H1 (cell line): Measurements from ENCODE around the gene SOX10. TPM values are rescaled to one million over a fixed set of nuclear protein-coding genes. Genes with fewer than 3 reads are reported as not detected.

ENCODE experiments used
- CTCF ChIA-PET: fragments of 300-600 bp; sonication (Branson Sonifier 250); formaldehyde crosslinking; loops from one replicate; lab custom pipeline; 2021; ENCODE audit not compliant: partially characterized antibody; lab: Charles Lee
- POLR2A ChIA-PET: fragments of 300-600 bp; sonication (Branson Sonifier 250); formaldehyde crosslinking; loops from one replicate; lab custom pipeline; 2021; ENCODE audit warnings: inconsistent platforms; ENCODE audit not compliant: partially characterized antibody; lab: Charles Lee
- DNase-seq, 2 experiments: peaks; one replicate each; pipeline versions ENCODE4 v3.0.0 to v3.0.0-alpha.2; 2010 to 2022; ENCODE audit warnings: low spot score in 2 of 2, low read depth in 1 of 2, mixed read lengths in 1 of 2
- FAIRE-seq: peaks from 2 replicates; lab custom pipeline; 2011; peaks lifted over from hg19 to GRCh38; lab: Jason Lieb, UNC
- H2AFZ ChIP-seq: 2 replicates; pipeline ENCODE4 v1.8.1; 2012; ENCODE audit warnings: low read length, inconsistent platforms
- H2AK5ac ChIP-seq: 2 replicates; pipeline ENCODE4 v1.6.1; 2013; ENCODE audit warnings: low read depth, low read length
- H2BK120ac ChIP-seq: replicated peaks from 2 replicates; pipeline ENCODE3; 2013; ENCODE audit warnings: low read depth, low read length, inconsistent platforms
- H2BK12ac ChIP-seq: 2 replicates; pipeline ENCODE4 v1.6.1; 2013; ENCODE audit warnings: low read depth, low read length
- H2BK15ac ChIP-seq: 2 replicates; pipeline ENCODE4 v1.6.1; 2013; ENCODE audit warnings: low read length
- H2BK20ac ChIP-seq: 2 replicates; pipeline ENCODE4 v1.6.1; 2013; ENCODE audit warnings: low read length
- H2BK5ac ChIP-seq: 2 replicates; pipeline ENCODE4 v1.6.1; 2013; ENCODE audit warnings: low read depth, low read length
- H3K14ac ChIP-seq: 2 replicates; pipeline ENCODE4 v1.6.1; 2013; ENCODE audit warnings: inconsistent platforms; ENCODE audit not compliant: insufficient read length
- H3K18ac ChIP-seq: 2 replicates; pipeline ENCODE4 v1.6.1; 2013; ENCODE audit warnings: low read length; ENCODE audit errors: extremely low read depth
- H3K23ac ChIP-seq: 2 replicates; pipeline ENCODE4 v1.6.1; 2013; ENCODE audit warnings: inconsistent platforms; ENCODE audit not compliant: insufficient read length
- H3K23me2 ChIP-seq: 2 replicates; pipeline ENCODE4 v1.6.1; 2013; ENCODE audit warnings: low read depth, low read length
- H3K27ac ChIP-seq: 2 replicates; pipeline ENCODE4 v1.6.1; 2011; ENCODE audit warnings: low read depth, low read length, inconsistent platforms
- H3K27me3 ChIP-seq, 4 experiments: replicated peaks in 1 of 4; 1 replicate in 1 of 4; 2 replicates in 3 of 4; pipeline versions ENCODE4 v1.6.1 to v1.8.1; 2011 to 2013; ENCODE audit warnings: low read length in 3 of 4, mild to moderate bottlenecking in 3 of 4, inconsistent platforms in 2 of 4, mixed read lengths in 2 of 4, moderate library complexity in 1 of 4; ENCODE audit not compliant: control insufficient read depth in 3 of 4, insufficient read depth in 3 of 4; ENCODE audit errors: extremely low read depth in 1 of 4
- H3K36me3 ChIP-seq, 4 experiments: 2 replicates each; pipeline versions ENCODE4 v1.6.1 to v1.8.1; 2011 to 2013; ENCODE audit warnings: mild to moderate bottlenecking in 4 of 4, low read length in 3 of 4, moderate library complexity in 2 of 4, control low read depth in 1 of 4, inconsistent platforms in 1 of 4; ENCODE audit not compliant: insufficient read depth in 4 of 4, control insufficient read depth in 2 of 4
- H3K4ac ChIP-seq: replicated peaks from 2 replicates; pipeline ENCODE3; 2013; ENCODE audit warnings: low read length, low read depth, mixed read lengths, inconsistent platforms; ENCODE audit not compliant: insufficient read length
- H3K4me1 ChIP-seq, 4 experiments: replicated peaks in 1 of 4; 1 replicate in 1 of 4; 2 replicates in 3 of 4; pipeline versions ENCODE4 v1.6.1 to v1.8.1; 2011 to 2013; ENCODE audit warnings: low read length in 3 of 4, inconsistent platforms in 2 of 4, mixed read lengths in 1 of 4; ENCODE audit not compliant: insufficient read depth in 4 of 4, control insufficient read depth in 3 of 4
- H3K4me2 ChIP-seq, 2 experiments: 2 replicates each; pipeline versions ENCODE4 v1.6.1 to v1.8.1; 2011 to 2013; ENCODE audit warnings: low read depth in 2 of 2, low read length in 2 of 2, control low read depth in 1 of 2, inconsistent platforms in 1 of 2, mild to moderate bottlenecking in 1 of 2; ENCODE audit not compliant: insufficient read depth in 1 of 2
- H3K4me3 ChIP-seq, 4 experiments: fragments of 200-600, 300-600 bp in 1 of 4; sonication (generic), shearing (Covaris generic), sonication (Bioruptor Twin) in 1 of 4; 2 replicates each; pipeline versions ENCODE4 v1.5.1 to v1.8.1; 2011 to 2016; ENCODE audit warnings: low read length in 4 of 4, low read depth in 3 of 4, control low read depth in 2 of 4, inconsistent platforms in 2 of 4, mild to moderate bottlenecking in 2 of 4, mixed read lengths in 1 of 4, moderate library complexity in 1 of 4; ENCODE audit not compliant: insufficient read depth in 2 of 4; ENCODE audit errors: extremely low read depth in 1 of 4
- H3K56ac ChIP-seq: replicated peaks from 2 replicates; pipeline ENCODE3; 2013; ENCODE audit warnings: low read depth, mild to moderate bottlenecking, mixed read lengths, low read length, inconsistent platforms; ENCODE audit not compliant: insufficient read length
- H3K79me1 ChIP-seq: 2 replicates; pipeline ENCODE4 v1.6.1; 2013; ENCODE audit warnings: low read depth, low read length, control low read depth
- H3K79me2 ChIP-seq, 2 experiments: 2 replicates each; pipeline versions ENCODE4 v1.6.1 to v1.8.1; 2012 to 2013; ENCODE audit warnings: low read length in 2 of 2, mild to moderate bottlenecking in 2 of 2, inconsistent platforms in 1 of 2; ENCODE audit not compliant: insufficient read depth in 2 of 2, control insufficient read depth in 1 of 2
- H3K9ac ChIP-seq, 4 experiments: replicated peaks in 1 of 4; 1 replicate in 1 of 4; 2 replicates in 3 of 4; pipeline versions ENCODE4 v1.6.1 to v1.8.1; 2011 to 2013; ENCODE audit warnings: low read depth in 3 of 4, low read length in 3 of 4, control low read depth in 2 of 4, mild to moderate bottlenecking in 2 of 4, moderate library complexity in 2 of 4, inconsistent platforms in 1 of 4; ENCODE audit errors: extremely low read depth in 1 of 4
- H3K9me3 ChIP-seq, 2 experiments: 2 replicates each; pipeline versions ENCODE4 v1.6.1 to v1.8.1; 2012 to 2013; ENCODE audit warnings: mild to moderate bottlenecking in 2 of 2, moderate library complexity in 2 of 2, control low read depth in 1 of 2, inconsistent platforms in 1 of 2, low read depth in 1 of 2, low read length in 1 of 2, mixed read lengths in 1 of 2; ENCODE audit not compliant: insufficient read depth in 2 of 2
- H4K20me1 ChIP-seq, 2 experiments: replicated peaks in 1 of 2; 2 replicates each; pipeline versions ENCODE3 to v1.8.1; 2011 to 2013; ENCODE audit warnings: inconsistent platforms in 2 of 2, low read length in 2 of 2, mild to moderate bottlenecking in 1 of 2; ENCODE audit not compliant: insufficient read depth in 2 of 2, control insufficient read depth in 1 of 2
- H4K5ac ChIP-seq: 2 replicates; pipeline ENCODE4 v1.6.1; 2013; ENCODE audit warnings: low read length, low read depth, mixed read lengths, inconsistent platforms; ENCODE audit not compliant: insufficient read length
- H4K8ac ChIP-seq: 2 replicates; pipeline ENCODE4 v1.8.0; 2013; ENCODE audit warnings: mild to moderate bottlenecking, moderate library complexity, low read length, inconsistent platforms; ENCODE audit not compliant: insufficient read depth; ENCODE audit errors: extremely low read depth
- H4K91ac ChIP-seq: replicated peaks from 2 replicates; pipeline ENCODE3; 2013; ENCODE audit warnings: low read length, mixed read lengths, inconsistent platforms; ENCODE audit not compliant: insufficient read length
- ATF3 ChIP-seq: IDR thresholded peaks from 2 replicates; pipeline ENCODE4 v1.6.1; 2011; ENCODE audit warnings: low read depth, mild to moderate bottlenecking, low read length; ENCODE audit not compliant: insufficient read depth
- KDM1A ChIP-seq: fragments of 200-600, 300-600 bp; sonication (generic); IDR thresholded peaks from 2 replicates; pipeline ENCODE4 v1.7.1; 2016; ENCODE audit warnings: mild to moderate bottlenecking, low read length, borderline replicate concordance
- POLR2A ChIP-seq, 2 experiments: IDR thresholded peaks; 1 replicate in 1 of 2; 2 replicates in 1 of 2; pipeline ENCODE4 v1.6.1; 2011; ENCODE audit warnings: low read depth in 2 of 2, low read length in 2 of 2, mild to moderate bottlenecking in 2 of 2; ENCODE audit errors: control extremely low read depth in 1 of 2
- SAP30 ChIP-seq: fragments of 300-600 bp; sonication (generic); IDR thresholded peaks from 2 replicates; pipeline ENCODE4 v1.7.1; 2012; ENCODE audit warnings: low read length, moderate library complexity, mild to moderate bottlenecking, inconsistent platforms; ENCODE audit not compliant: insufficient read depth, insufficient replicate concordance
- WGBS, 2 experiments: shearing (Covaris generic) in 1 of 2; methylation state at CpG; one replicate each; pipeline versions ENCODE4 v1.1.6 to v1.1.7; 2013 to 2015; ENCODE audit warnings: low lambda C conversion rate in 2 of 2, mixed read lengths in 2 of 2, inconsistent platforms in 1 of 2, low coverage in 1 of 2, missing lambda C conversion rate in 1 of 2; ENCODE audit not compliant: insufficient replicate concordance in 2 of 2, insufficient coverage in 1 of 2, insufficient read length in 1 of 2; ENCODE audit errors: extremely low coverage in 1 of 2, missing lambda C conversion rate in 1 of 2; 5-methylcytosine and 5-hydroxymethylcytosine counted together
- polyA plus RNA-seq, 7 experiments: library from polyadenylated mRNA; depleted of rRNA in 3 of 7; stranded (reverse) in 5 of 7; unstranded in 2 of 7; fragments of >200 nt in 5 of 7; fragments of 200-250 nt in 2 of 7; gene quantifications; 1 replicate in 5 of 7; 2 replicates in 1 of 7; 4 replicates in 1 of 7; pipeline versions ENCODE4 v1.2.1 to v1.2.3, GENCODE V29; 2011 to 2013; ENCODE audit warnings: missing spikeins in 2 of 7, mixed read lengths in 2 of 7
- total RNA-seq: library from RNA; stranded (reverse); fragmentation: NEBNext Ultra II Directional; extraction: Animal tissue kit (Norgen Biotek cat#: 25700); gene quantifications from 2 replicates; pipeline ENCODE4 v1.2.1, GENCODE V29; 2021

Gene SOX10
- total and polyA plus RNA-seq, 2 of the 8 experiments (the other 6 are each of a cell fraction or from before 2014, with no cell fraction given) = 2.7 TPM

- H3K79me1 ChIP-seq = no peaks in the 10 kb centered on the region
- POLR2A ChIA-PET = no interaction called here
- H2BK5ac ChIP-seq = no peak overlapping the region
Measured at GRCh38 chr22:38009000-38009806, 24.8 kb upstream of the SOX10 start.

More at GRCh38 chr22:38009000-38009806, 24.8 kb upstream of the SOX10 start:
- Histone ChIP-seq H3K9me3 (no peaks in the 10 kb centered on the region), H2AFZ (no peak overlapping the region), H4K91ac (no peak overlapping the region), H3K27me3 (no peaks in the 10 kb centered on the region), H3K79me2 (no peaks in the 10 kb centered on the region), H2BK20ac (no peak overlapping the region), H2AK5ac (no peak overlapping the region), H3K4ac (no peak overlapping the region), H3K56ac (no peak overlapping the region), H2BK12ac (no peak overlapping the region), H3K4me2 (no peak overlapping the region), H4K5ac (no peak overlapping the region), H3K4me3 (no peak overlapping the region), H4K20me1 (no peaks in the 10 kb centered on the region), H3K4me1 (no peaks in the 10 kb centered on the region), H3K14ac (no peak overlapping the region), H4K8ac (no peak overlapping the region), H3K23me2 (no peaks in the 10 kb centered on the region), H2BK120ac (no peak overlapping the region), H3K27ac (no peak overlapping the region), H2BK15ac (no peak overlapping the region), H3K9ac (no peak overlapping the region), H3K36me3 (no peaks in the 10 kb centered on the region), H3K18ac (no peak overlapping the region), H3K23ac (no peak overlapping the region)
- 87% methylated on average over 14 of the region's 14 CpGs; no CpG with 5 or more reads in 1 of the 2 experiments for WGBS, 2 experiments
- CTCF ChIA-PET = interaction anchor here (0.8 to 1.6 kb wide), 3 partner anchors 28 to 122 kb away, joined by 3 to 4 read pairs (median 3); no protein-coding TSS in a partner anchor
- FAIRE-seq (no peak), DNase-seq (no peak)
- no peak for TF ChIP-seq SAP30
- no peak for TF ChIP-seq ATF3
- TF ChIP-seq POLR2A (IDR thresholded peaks at IDR 0.05; ENCODE audit: control extremely low read depth in 1 of 2, low read depth in 2 of 2, low read length in 2 of 2) = no peak
- no peak for TF ChIP-seq KDM1A
